Liver (tissue), 9 donors: Measurements from ENCODE around the gene C1orf210. TPM values are rescaled to one million over a fixed set of nuclear protein-coding genes. Genes with fewer than 3 reads are reported as not detected.
A peak's percentile ranks its signal among the peaks of the same experiment; 100 is the strongest.

ENCODE experiments used
- DNase-seq: peaks from one replicate; pipeline ENCODE4 v3.0.0-alpha.2; 2017; ENCODE audit warnings: low spot score
- H3K27ac ChIP-seq, 2 donors: one replicate each; pipeline ENCODE4 v1.7.0; 2013; ENCODE audit warnings: inconsistent platforms in 2 of 2, low read length in 2 of 2, control low read depth in 1 of 2, low read depth in 1 of 2, mild to moderate bottlenecking in 1 of 2
- H3K27me3 ChIP-seq, 4 donors: one replicate each; pipeline versions ENCODE4 v1.6.1 to v1.7.0; 2013; ENCODE audit warnings: low read length in 3 of 4, inconsistent platforms in 1 of 4, mild to moderate bottlenecking in 1 of 4, moderate library complexity in 1 of 4; ENCODE audit not compliant: control insufficient read depth in 4 of 4, insufficient read depth in 4 of 4
- H3K36me3 ChIP-seq, 4 donors: one replicate each; pipeline versions ENCODE4 v1.6.1 to v1.7.0; 2013; ENCODE audit warnings: low read length in 3 of 4, mild to moderate bottlenecking in 3 of 4, low read depth in 1 of 4, moderate library complexity in 1 of 4; ENCODE audit not compliant: control insufficient read depth in 4 of 4, insufficient read depth in 3 of 4
- H3K4me1 ChIP-seq, 4 donors: one replicate each; pipeline versions ENCODE4 v1.6.1 to v1.7.0; 2013; ENCODE audit warnings: low read length in 3 of 4, mild to moderate bottlenecking in 3 of 4, moderate library complexity in 1 of 4; ENCODE audit not compliant: control insufficient read depth in 4 of 4, insufficient read depth in 4 of 4
- H3K4me3 ChIP-seq, 3 donors: one replicate each; pipeline versions ENCODE4 v1.6.1 to v1.7.0; 2013; ENCODE audit warnings: low read length in 3 of 3, control low read depth in 1 of 3, low read depth in 1 of 3, mild to moderate bottlenecking in 1 of 3
- H3K9ac ChIP-seq, 2 donors: one replicate each; pipeline ENCODE4 v1.7.0; 2013; ENCODE audit warnings: low read length in 2 of 2, mild to moderate bottlenecking in 2 of 2, moderate library complexity in 2 of 2, control low read depth in 1 of 2, low read depth in 1 of 2
- H3K9me3 ChIP-seq, 4 donors: one replicate each; pipeline versions ENCODE4 v1.6.1 to v1.7.0; 2013; ENCODE audit warnings: low read length in 3 of 4; ENCODE audit not compliant: control insufficient read depth in 4 of 4
- ATF3 ChIP-seq: IDR thresholded peaks from 2 replicates; pipeline ENCODE4 v1.6.1; 2016; ENCODE audit warnings: antibody characterized with exemption
- CTCF ChIP-seq: fragments of 150-350 bp; IDR thresholded peaks from 2 replicates; pipeline ENCODE4 v1.5.1; 2017; ENCODE audit warnings: improper control_type of control experiment, low read depth, low read length; ENCODE audit not compliant: missing input control
- EGR1 ChIP-seq, 2 donors: IDR thresholded peaks; 2 replicates each; pipeline ENCODE4 v1.6.1; 2016 to 2018; ENCODE audit warnings: antibody characterized with exemption in 2 of 2, low read depth in 2 of 2
- FOXA1 ChIP-seq: IDR thresholded peaks from 2 replicates; pipeline ENCODE4 v1.6.1; 2016; ENCODE audit warnings: antibody characterized with exemption
- FOXA2 ChIP-seq: IDR thresholded peaks from 2 replicates; pipeline ENCODE4 v1.6.1; 2016; ENCODE audit warnings: antibody characterized with exemption
- GABPA ChIP-seq, 2 donors: IDR thresholded peaks in 1 of 2; conservative IDR thresholded peaks in 1 of 2; 2 replicates each; pipeline ENCODE4 v1.6.1; 2016; ENCODE audit warnings: antibody characterized with exemption in 2 of 2, mild to moderate bottlenecking in 1 of 2, moderate library complexity in 1 of 2
- HNF4A ChIP-seq, 2 donors: conservative IDR thresholded peaks; 2 replicates each; pipeline ENCODE4 v1.6.1; 2016; ENCODE audit warnings: antibody characterized with exemption in 2 of 2, mild to moderate bottlenecking in 2 of 2
- HNF4G ChIP-seq: IDR thresholded peaks from 2 replicates; pipeline ENCODE4 v1.6.1; 2016; ENCODE audit warnings: antibody characterized with exemption
- JUND ChIP-seq, 2 donors: IDR thresholded peaks; 2 replicates each; pipeline ENCODE4 v1.6.1; 2016; ENCODE audit warnings: antibody characterized with exemption in 2 of 2
- NR2F2 ChIP-seq: IDR thresholded peaks from 2 replicates; pipeline ENCODE4 v1.6.1; 2016; ENCODE audit warnings: antibody characterized with exemption
- RAD21 ChIP-seq, 2 donors: IDR thresholded peaks; 2 replicates each; pipeline ENCODE4 v1.6.1; 2016; ENCODE audit warnings: antibody characterized with exemption in 2 of 2, mild to moderate bottlenecking in 2 of 2
- RXRA ChIP-seq, 2 donors: IDR thresholded peaks; 2 replicates each; pipeline ENCODE4 v1.6.1; 2017 to 2018; ENCODE audit warnings: antibody characterized with exemption in 2 of 2, mild to moderate bottlenecking in 1 of 2
- SP1 ChIP-seq: IDR thresholded peaks from 2 replicates; pipeline ENCODE4 v1.6.1; 2018; ENCODE audit warnings: antibody characterized with exemption, mild to moderate bottlenecking
- TAF1 ChIP-seq: conservative IDR thresholded peaks from 2 replicates; pipeline ENCODE4 v1.6.1; 2016; ENCODE audit warnings: antibody characterized with exemption, mild to moderate bottlenecking
- YY1 ChIP-seq: IDR thresholded peaks from 2 replicates; pipeline ENCODE4 v1.6.1; 2016; ENCODE audit warnings: antibody characterized with exemption, mild to moderate bottlenecking
- ZBTB33 ChIP-seq: IDR thresholded peaks from 2 replicates; pipeline ENCODE4 v1.6.1; 2016; ENCODE audit warnings: antibody characterized with exemption
- WGBS: extraction: QIAGEN DNeasy Blood & Tissue Kit; methylation state at CpG from one replicate; pipeline ENCODE4 v1.1.7; 2013; 5-methylcytosine and 5-hydroxymethylcytosine counted together
- polyA plus RNA-seq, 2 donors: library from polyadenylated mRNA; stranded (reverse) in 1 of 2; unstranded in 1 of 2; fragments of 200-250 nt in 1 of 2; fragments of >200 nt in 1 of 2; fragmentation: Nextera tagmentation in 1 of 2; extraction: Ambion mirVana in 1 of 2; gene quantifications; one replicate each; pipeline versions ENCODE4 v1.2.1 to v1.2.3, GENCODE V29; 2013 to 2015
- total RNA-seq, 2 donors: library from RNA; depleted of rRNA; stranded (reverse); fragments of >200 nt; gene quantifications; one replicate each; pipeline ENCODE4 v1.2.3, GENCODE V29; 2014
- TF ChIP-seq, protein P1 (sequence below): IDR thresholded peaks from 2 replicates; pipeline ENCODE4 v1.6.1; 2016; ENCODE audit warnings: antibody characterized with exemption
- TF ChIP-seq, protein P2 (sequence below): IDR thresholded peaks from 2 replicates; pipeline ENCODE4 v1.6.1; 2016; ENCODE audit warnings: antibody characterized with exemption, mild to moderate bottlenecking
- donor health status: healthy.
- donor health status: healthy.
- donor health status: healthy.
- donor health status: healthy.
- donor health status: healthy.

The C1orf210 gene
- total and polyA plus RNA-seq, 4 donors, result 0.75 to 5.0 (median 1.2) TPM

DNA sequence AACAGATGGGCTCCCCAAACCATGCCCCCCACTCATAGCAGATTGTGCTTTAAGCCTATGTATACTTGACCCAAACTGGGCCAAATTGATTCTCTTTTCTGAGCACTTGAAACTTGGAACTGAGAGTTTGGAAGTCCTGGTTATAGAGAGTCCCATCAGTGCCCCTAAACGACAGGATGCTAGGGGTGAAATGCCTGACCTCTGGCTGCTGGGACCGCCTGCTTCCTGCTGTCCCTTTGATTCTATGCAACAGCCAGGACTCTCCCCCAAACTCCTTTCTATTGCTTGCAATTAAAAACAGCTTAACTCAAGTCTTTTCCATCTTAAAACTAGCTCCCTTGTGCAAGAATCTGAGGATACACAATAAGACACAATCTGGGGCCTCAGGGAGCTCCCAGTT, 4.7 kb downstream of the C1orf210 start:
- no peak for DNase-seq
- no peak overlapping the region for H3K4me3 ChIP-seq
- H3K36me3 ChIP-seq, result no peaks in the 10 kb centered on the region
- 75% methylated on average over 2 of the region's 2 CpGs for WGBS
- TF ChIP-seq SP1 (peak; percentile 21), NR2F2 (peak; percentile 91), HNF4A (conservative IDR thresholded peaks at IDR 0.05) (no peak), CTCF (no peak), JUND (IDR thresholded peaks at IDR 0.05) (no peak), EGR1 (IDR thresholded peaks at IDR 0.05; ENCODE audit: low read depth in 2 of 2) (no peak)
- H3K27ac ChIP-seq, result no peak overlapping the region
- H3K9ac ChIP-seq, result no peak overlapping the region
- no peaks in the 10 kb centered on the region for H3K9me3 ChIP-seq
- no peaks in the 10 kb centered on the region for H3K27me3 ChIP-seq
- peaks cover 21 to 78% (median 49%) of the 10 kb centered on the region in 4 donors for H3K4me1 ChIP-seq

DNA sequence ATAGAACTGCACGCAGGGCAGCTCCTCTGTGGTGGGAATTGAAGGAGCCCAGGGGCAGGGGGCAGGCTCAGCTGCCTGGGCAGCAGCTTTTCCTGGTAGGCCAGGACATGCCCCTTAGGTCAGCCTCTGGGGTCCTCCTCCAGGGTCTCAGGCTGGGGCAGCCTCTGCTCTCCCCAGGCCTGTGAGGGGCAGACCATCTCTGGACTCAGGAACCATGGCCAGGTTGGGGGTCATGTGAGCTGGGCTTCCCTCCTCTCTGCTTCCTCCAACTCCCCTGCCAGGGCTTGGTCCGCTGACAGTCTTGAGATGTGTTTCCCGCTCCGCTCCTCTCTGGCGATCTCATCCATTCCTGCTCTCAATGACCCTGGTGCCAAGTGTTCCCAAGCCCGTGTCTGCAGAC, 5.7 kb downstream of the C1orf210 start:
- Histone ChIP-seq H3K36me3 (no peaks in the 10 kb centered on the region), H3K4me1 (peaks cover 17 to 68% (median 44%) of the 10 kb centered on the region in 4 donors), H3K9me3 (no peaks in the 10 kb centered on the region), H3K4me3 (no peak overlapping the region), H3K27me3 (no peaks in the 10 kb centered on the region), H3K9ac (no peak overlapping the region), H3K27ac (no peak overlapping the region)
- TF ChIP-seq HNF4G, result no peak
- WGBS, result 95% methylated on average over 6 of the region's 6 CpGs
- no peak for DNase-seq

DNA sequence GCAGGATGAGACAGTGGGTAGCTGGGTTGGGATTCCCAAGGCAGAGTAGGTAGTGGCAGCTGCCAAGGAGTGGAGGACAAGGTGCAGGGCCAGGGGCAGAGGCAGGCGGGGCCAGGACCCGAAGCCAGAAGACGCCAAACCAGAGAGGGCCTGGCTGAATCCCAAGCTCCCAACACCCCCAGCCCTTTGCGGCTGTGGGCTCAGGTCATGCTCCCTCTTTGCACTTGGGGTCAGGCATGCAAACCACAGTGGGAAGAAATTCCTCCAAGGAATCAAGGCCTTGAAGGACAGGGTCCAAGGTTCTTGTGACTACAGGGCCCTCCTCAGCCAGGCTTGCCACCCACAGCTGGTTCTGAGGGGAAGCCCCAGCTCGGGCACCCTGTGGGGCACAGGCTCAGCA, 6.2 kb downstream of the C1orf210 start:
- H3K27ac ChIP-seq, result no peak overlapping the region

More for the DNA sequence above, 6.2 kb downstream of the C1orf210 start:
- WGBS, result 90% methylated on average over 5 of the region's 5 CpGs
- Histone ChIP-seq H3K4me1 (peaks cover 17 to 67% (median 44%) of the 10 kb centered on the region in 4 donors), H3K4me3 (no peak overlapping the region), H3K27me3 (no peaks in the 10 kb centered on the region), H3K36me3 (no peaks in the 10 kb centered on the region), H3K9ac (no peak overlapping the region), H3K9me3 (no peaks in the 10 kb centered on the region)
- no peak for DNase-seq
- TF ChIP-seq SP1 (no peak), NR2F2 (no peak), RXRA (IDR thresholded peaks at IDR 0.05) (no peak), ATF3 (no peak), RAD21 (IDR thresholded peaks at IDR 0.05) (no peak), GABPA (IDR thresholded peaks at IDR 0.05 in 1 of 2, conservative IDR thresholded peaks at IDR 0.05 in 1 of 2) (no peak), HNF4A (conservative IDR thresholded peaks at IDR 0.05) (no peak), JUND (IDR thresholded peaks at IDR 0.05) (no peak), TAF1 (no peak), FOXA2 (no peak), CTCF (no peak), ZBTB33 (no peak), HNF4G (no peak), EGR1 (IDR thresholded peaks at IDR 0.05; ENCODE audit: low read depth in 2 of 2) (no peak), YY1 (no peak), FOXA1 (no peak)
- TF ChIP-seq, protein P1, sequence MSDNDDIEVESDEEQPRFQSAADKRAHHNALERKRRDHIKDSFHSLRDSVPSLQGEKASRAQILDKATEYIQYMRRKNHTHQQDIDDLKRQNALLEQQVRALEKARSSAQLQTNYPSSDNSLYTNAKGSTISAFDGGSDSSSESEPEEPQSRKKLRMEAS, result no peak
- TF ChIP-seq, protein P2, sequence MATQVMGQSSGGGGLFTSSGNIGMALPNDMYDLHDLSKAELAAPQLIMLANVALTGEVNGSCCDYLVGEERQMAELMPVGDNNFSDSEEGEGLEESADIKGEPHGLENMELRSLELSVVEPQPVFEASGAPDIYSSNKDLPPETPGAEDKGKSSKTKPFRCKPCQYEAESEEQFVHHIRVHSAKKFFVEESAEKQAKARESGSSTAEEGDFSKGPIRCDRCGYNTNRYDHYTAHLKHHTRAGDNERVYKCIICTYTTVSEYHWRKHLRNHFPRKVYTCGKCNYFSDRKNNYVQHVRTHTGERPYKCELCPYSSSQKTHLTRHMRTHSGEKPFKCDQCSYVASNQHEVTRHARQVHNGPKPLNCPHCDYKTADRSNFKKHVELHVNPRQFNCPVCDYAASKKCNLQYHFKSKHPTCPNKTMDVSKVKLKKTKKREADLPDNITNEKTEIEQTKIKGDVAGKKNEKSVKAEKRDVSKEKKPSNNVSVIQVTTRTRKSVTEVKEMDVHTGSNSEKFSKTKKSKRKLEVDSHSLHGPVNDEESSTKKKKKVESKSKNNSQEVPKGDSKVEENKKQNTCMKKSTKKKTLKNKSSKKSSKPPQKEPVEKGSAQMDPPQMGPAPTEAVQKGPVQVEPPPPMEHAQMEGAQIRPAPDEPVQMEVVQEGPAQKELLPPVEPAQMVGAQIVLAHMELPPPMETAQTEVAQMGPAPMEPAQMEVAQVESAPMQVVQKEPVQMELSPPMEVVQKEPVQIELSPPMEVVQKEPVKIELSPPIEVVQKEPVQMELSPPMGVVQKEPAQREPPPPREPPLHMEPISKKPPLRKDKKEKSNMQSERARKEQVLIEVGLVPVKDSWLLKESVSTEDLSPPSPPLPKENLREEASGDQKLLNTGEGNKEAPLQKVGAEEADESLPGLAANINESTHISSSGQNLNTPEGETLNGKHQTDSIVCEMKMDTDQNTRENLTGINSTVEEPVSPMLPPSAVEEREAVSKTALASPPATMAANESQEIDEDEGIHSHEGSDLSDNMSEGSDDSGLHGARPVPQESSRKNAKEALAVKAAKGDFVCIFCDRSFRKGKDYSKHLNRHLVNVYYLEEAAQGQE, result no peak
